A673 (cell line): ENCODE data around the gene SDK1.

Source experiments
- CTCF ChIP-seq: fragments of 300-800, 200-600 bp; sonication (generic); conservative IDR thresholded peaks from 2 replicates; pipeline ENCODE4 v1.5.1; 2017; ENCODE audit warnings: low read depth, mild to moderate bottlenecking, antibody characterized with exemption, low read length, moderate library complexity, mixed read lengths
- EZH2 ChIP-seq: fragments of 200-600 bp; sonication (generic); IDR thresholded peaks from 2 replicates; pipeline ENCODE4 v1.6.1; 2017; ENCODE audit warnings: borderline replicate concordance, low read depth, mild to moderate bottlenecking, mixed read lengths, antibody characterized with exemption, low read length; ENCODE audit not compliant: poor library complexity, severe bottlenecking

- TF ChIP-seq CTCF (no peak), EZH2 (no peak)
Measured at GRCh38 chr7:3318874-3319273, 17.8 kb downstream of the SDK1 start.
